NB4 (cell line): ENCODE results near the gene PRPH.

Source experiments
- DNase-seq: peaks from one replicate; pipeline ENCODE4 v3.0.0; 2010; ENCODE audit warnings: low read depth
- H3K4me3 ChIP-seq: one replicate; pipeline ENCODE4 v1.5.1; 2011; ENCODE audit warnings: mild to moderate bottlenecking, low read depth, low read length, moderate library complexity
- CTCF ChIP-seq: IDR thresholded peaks from one replicate; pipeline ENCODE4 v1.5.1; 2012; ENCODE audit warnings: low read depth, low read length
- MAX ChIP-seq: IDR thresholded peaks from 2 replicates; pipeline ENCODE4 v1.6.1; 2011; ENCODE audit warnings: low read depth, low read length
- MYC ChIP-seq: IDR thresholded peaks from 2 replicates; pipeline ENCODE4 v1.6.1; 2011; ENCODE audit warnings: low read depth, low read length
- POLR2A ChIP-seq: IDR thresholded peaks from 2 replicates; pipeline ENCODE4 v1.6.1; 2011; ENCODE audit warnings: mild to moderate bottlenecking; ENCODE audit not compliant: insufficient read length; ENCODE audit errors: extremely low read depth

PRPH gene

GRCh38 chr12:49328816-49329215, 33.9 kb downstream of the PRPH start:
- TF ChIP-seq MYC (no peak), POLR2A (no peak), CTCF (no peak), MAX (no peak)
- no peak overlapping the region for H3K4me3 ChIP-seq
- no peak for DNase-seq

- no peak overlapping the region for H3K4me3 ChIP-seq
- DNase-seq = no peak
- TF ChIP-seq MAX (no peak), POLR2A (no peak), CTCF (no peak), MYC (no peak)
Observed at GRCh38 chr12:49330032-49330619, 35.2 kb downstream of the PRPH start.

GRCh38 chr12:49330631-49331379, 35.9 kb downstream of the PRPH start:
- H3K4me3 ChIP-seq = no peak overlapping the region
- DNase-seq = no peak
- TF ChIP-seq MYC = no peak
- no peak for TF ChIP-seq MAX
- TF ChIP-seq CTCF = no peak
- TF ChIP-seq POLR2A = no peak

GRCh38 chr12:49331380-49332222, 36.7 kb downstream of the PRPH start:
- DNase-seq = peak; percentile 70
- TF ChIP-seq CTCF (peak; percentile 75), POLR2A (no peak), MAX (peak; percentile 71), MYC (peak; percentile 59; the same call in 1 of the 2 replicates)
- no peak overlapping the region for H3K4me3 ChIP-seq

GRCh38 chr12:49332441-49332861, 37.5 kb downstream of the PRPH start:
- DNase-seq = no peak
- TF ChIP-seq MYC (no peak), MAX (no peak), POLR2A (no peak), CTCF (no peak)
- H3K4me3 ChIP-seq = no peak overlapping the region
